ENCODE measurements around the gene HSDL2.

The HSDL2 gene

GRCh38 chr9:112475318-112475717 lies 95.4 kb downstream of the HSDL2 start:
- Histone ChIP-seq H3K27ac (ENCODE audit: poor library complexity, severe bottlenecking) (no peak overlapping the region), H3K4me1 (ENCODE audit: insufficient read depth, poor library complexity, severe bottlenecking) (no peaks in the 10 kb centered on the region), H3K36me3 (ENCODE audit: low read depth) (peaks cover 10% of the 10 kb centered on the region), H3K4me3 (ENCODE audit: severe bottlenecking) (no peak overlapping the region), H3K9me3 (ENCODE audit: severe bottlenecking) (no peaks in the 10 kb centered on the region), H3K27me3 (ENCODE audit: insufficient read depth, poor library complexity, severe bottlenecking) (no peaks in the 10 kb centered on the region)
- TF ChIP-seq, protein P1, sequence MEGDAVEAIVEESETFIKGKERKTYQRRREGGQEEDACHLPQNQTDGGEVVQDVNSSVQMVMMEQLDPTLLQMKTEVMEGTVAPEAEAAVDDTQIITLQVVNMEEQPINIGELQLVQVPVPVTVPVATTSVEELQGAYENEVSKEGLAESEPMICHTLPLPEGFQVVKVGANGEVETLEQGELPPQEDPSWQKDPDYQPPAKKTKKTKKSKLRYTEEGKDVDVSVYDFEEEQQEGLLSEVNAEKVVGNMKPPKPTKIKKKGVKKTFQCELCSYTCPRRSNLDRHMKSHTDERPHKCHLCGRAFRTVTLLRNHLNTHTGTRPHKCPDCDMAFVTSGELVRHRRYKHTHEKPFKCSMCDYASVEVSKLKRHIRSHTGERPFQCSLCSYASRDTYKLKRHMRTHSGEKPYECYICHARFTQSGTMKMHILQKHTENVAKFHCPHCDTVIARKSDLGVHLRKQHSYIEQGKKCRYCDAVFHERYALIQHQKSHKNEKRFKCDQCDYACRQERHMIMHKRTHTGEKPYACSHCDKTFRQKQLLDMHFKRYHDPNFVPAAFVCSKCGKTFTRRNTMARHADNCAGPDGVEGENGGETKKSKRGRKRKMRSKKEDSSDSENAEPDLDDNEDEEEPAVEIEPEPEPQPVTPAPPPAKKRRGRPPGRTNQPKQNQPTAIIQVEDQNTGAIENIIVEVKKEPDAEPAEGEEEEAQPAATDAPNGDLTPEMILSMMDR (IDR thresholded peaks at IDR 0.05; ENCODE audit: poor library complexity, severe bottlenecking) = no peak
- DNase-seq (ENCODE audit: low spot score) (no peak), ATAC-seq (ENCODE audit: low read depth) (no peak)

- TF ChIP-seq, protein P1 (IDR thresholded peaks at IDR 0.05; ENCODE audit: poor library complexity, severe bottlenecking) = no peak
- H3K4me3 ChIP-seq (ENCODE audit: severe bottlenecking) = no peak overlapping the region
- H3K27me3 ChIP-seq (ENCODE audit: insufficient read depth, poor library complexity, severe bottlenecking) = no peaks in the 10 kb centered on the region
- H3K9me3 ChIP-seq (ENCODE audit: severe bottlenecking) = no peaks in the 10 kb centered on the region
- H3K4me1 ChIP-seq (ENCODE audit: insufficient read depth, poor library complexity, severe bottlenecking) = no peaks in the 10 kb centered on the region
- no peaks in the 10 kb centered on the region; the same call in 1 of the 2 replicates for H3K36me3 ChIP-seq (ENCODE audit: low read depth)
- no peak for ATAC-seq (ENCODE audit: low read depth)
- H3K27ac ChIP-seq (ENCODE audit: poor library complexity, severe bottlenecking) = no peak overlapping the region
- no peak for DNase-seq (ENCODE audit: low spot score)
Observed at GRCh38 chr9:112477330-112477729, 97.4 kb downstream of the HSDL2 start.

GRCh38 chr9:112479221-112479620 lies 99.3 kb downstream of the HSDL2 start:
- DNase-seq (ENCODE audit: low spot score) (no peak), ATAC-seq (ENCODE audit: low read depth) (no peak)
- H3K9me3 ChIP-seq (ENCODE audit: severe bottlenecking) = no peaks in the 10 kb centered on the region
- H3K27ac ChIP-seq (ENCODE audit: poor library complexity, severe bottlenecking) = no peak overlapping the region
- TF ChIP-seq, protein P1 (IDR thresholded peaks at IDR 0.05; ENCODE audit: poor library complexity, severe bottlenecking) = no peak
- no peak overlapping the region for H3K4me3 ChIP-seq (ENCODE audit: severe bottlenecking)
- no peaks in the 10 kb centered on the region; the same call in 1 of the 2 replicates for H3K36me3 ChIP-seq (ENCODE audit: low read depth)
- H3K4me1 ChIP-seq (ENCODE audit: insufficient read depth, poor library complexity, severe bottlenecking) = no peaks in the 10 kb centered on the region
- H3K27me3 ChIP-seq (ENCODE audit: insufficient read depth, poor library complexity, severe bottlenecking) = no peaks in the 10 kb centered on the region

DNA sequence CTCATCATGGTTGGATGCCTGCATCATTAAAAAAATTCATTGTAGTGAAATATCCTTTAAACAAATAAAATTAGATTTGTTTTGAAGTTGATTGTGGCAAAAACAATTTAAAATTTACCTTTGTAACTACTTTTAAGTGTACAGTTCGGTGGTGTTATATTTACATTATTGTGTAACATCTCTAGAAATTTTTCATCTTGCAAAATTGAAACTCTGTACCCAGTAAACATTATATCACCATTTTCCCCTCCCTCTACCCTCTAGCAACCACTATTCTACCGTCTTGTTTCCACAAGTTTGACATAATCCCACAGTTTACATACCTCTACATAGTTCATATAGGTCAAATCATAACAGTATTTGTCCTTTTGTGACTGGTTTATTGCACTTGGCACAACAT lies 104.7 kb downstream of the HSDL2 start:
- peaks cover 6% of the 10 kb centered on the region for H3K4me1 ChIP-seq (ENCODE audit: insufficient read depth, poor library complexity, severe bottlenecking)
- no peaks in the 10 kb centered on the region for H3K27me3 ChIP-seq (ENCODE audit: insufficient read depth, poor library complexity, severe bottlenecking)
- H3K27ac ChIP-seq (ENCODE audit: poor library complexity, severe bottlenecking) = no peak overlapping the region
- no peaks in the 10 kb centered on the region for H3K9me3 ChIP-seq (ENCODE audit: severe bottlenecking)
- ATAC-seq (ENCODE audit: low read depth) (no peak), DNase-seq (ENCODE audit: low spot score) (no peak)
- H3K4me3 ChIP-seq (ENCODE audit: severe bottlenecking) = no peak overlapping the region
- TF ChIP-seq, protein P1 (IDR thresholded peaks at IDR 0.05; ENCODE audit: poor library complexity, severe bottlenecking) = no peak
- no peaks in the 10 kb centered on the region for H3K36me3 ChIP-seq (ENCODE audit: low read depth)

- TF ChIP-seq, protein P1 (IDR thresholded peaks at IDR 0.05; ENCODE audit: poor library complexity, severe bottlenecking) = no peak
- Histone ChIP-seq H3K9me3 (ENCODE audit: severe bottlenecking) (no peaks in the 10 kb centered on the region), H3K4me3 (ENCODE audit: severe bottlenecking) (peak overlapping the region; percentile 90), H3K27me3 (ENCODE audit: insufficient read depth, poor library complexity, severe bottlenecking) (no peaks in the 10 kb centered on the region), H3K27ac (ENCODE audit: poor library complexity, severe bottlenecking) (no peak overlapping the region), H3K36me3 (ENCODE audit: low read depth) (no peaks in the 10 kb centered on the region), H3K4me1 (ENCODE audit: insufficient read depth, poor library complexity, severe bottlenecking) (peaks cover 6% of the 10 kb centered on the region)
- ATAC-seq (ENCODE audit: low read depth) (no peak), DNase-seq (ENCODE audit: low spot score) (no peak)
Observed at GRCh38 chr9:112485574-112485973, 105.7 kb downstream of the HSDL2 start.

Measured in RWPE2 (cell line).